Heart left ventricle (tissue), 16 donors: ENCODE results near the gene ADGB. TPM values are rescaled to one million over a fixed set of nuclear protein-coding genes. Genes with fewer than 3 reads are reported as not detected.

Experiments
- ATAC-seq, 4 donors: fragments of 200-7000 bp; cut with Tn5 transposase; one replicate each; pipeline ENCODE4 v1.9.1; 2020 to 2022; ENCODE audit warnings: moderate library complexity in 4 of 4, mild to moderate bottlenecking in 3 of 4, moderate number of reproducible peaks in 1 of 4
- DNase-seq, 5 donors: peaks; one replicate each; pipeline ENCODE4 v3.0.0-alpha.2; 2020
- H3K27ac ChIP-seq, 12 donors: fragments of 200-600 bp; sonication (generic) in 4 of 12; one replicate each; pipeline versions ENCODE4 v1.5.0 to v1.8.0; 2016 to 2022; ENCODE audit warnings: mild to moderate bottlenecking in 2 of 12
- H3K27me3 ChIP-seq, 9 donors: fragments of 200-600 bp; sonication (generic) in 2 of 9; one replicate each; pipeline versions ENCODE4 v1.5.1 to v1.8.0; 2016 to 2022; ENCODE audit warnings: mild to moderate bottlenecking in 3 of 9
- H3K36me3 ChIP-seq, 9 donors: fragments of 200-600 bp; sonication (generic) in 2 of 9; one replicate each; pipeline versions ENCODE4 v1.5.0 to v1.8.0; 2018 to 2022; ENCODE audit warnings: mild to moderate bottlenecking in 2 of 9
- H3K4me1 ChIP-seq, 12 donors: fragments of 200-600 bp; sonication (generic) in 4 of 12; one replicate each; pipeline versions ENCODE4 v1.5.0 to v1.8.0; 2016 to 2022; ENCODE audit warnings: mild to moderate bottlenecking in 3 of 12
- H3K4me3 ChIP-seq, 12 donors: fragments of 200-600 bp; sonication (generic) in 4 of 12; one replicate each; pipeline versions ENCODE4 v1.5.0 to v1.8.0; 2017 to 2022; ENCODE audit warnings: mild to moderate bottlenecking in 9 of 12, moderate library complexity in 4 of 12
- H3K9me3 ChIP-seq, 12 donors: fragments of 200-600 bp; sonication (generic) in 4 of 12; one replicate each; pipeline versions ENCODE4 v1.5.0 to v1.8.0; 2016 to 2022; ENCODE audit warnings: mild to moderate bottlenecking in 1 of 12
- CTCF ChIP-seq, 12 donors: fragments of 200-600 bp; sonication (generic) in 4 of 12; IDR thresholded peaks; one replicate each; pipeline versions ENCODE4 v1.5.0 to v1.8.0; 2018 to 2022; ENCODE audit warnings: antibody characterized with exemption in 12 of 12, mild to moderate bottlenecking in 5 of 12
- POLR2A ChIP-seq, 2 donors: fragments of 450-650 bp; IDR thresholded peaks; one replicate each; pipeline ENCODE4 v1.6.1; 2017; ENCODE audit warnings: antibody characterized with exemption in 2 of 2, mild to moderate bottlenecking in 2 of 2, moderate library complexity in 2 of 2
- WGBS, 4 donors: extraction: QIAGEN DNeasy Blood & Tissue Kit in 2 of 4; methylation state at CpG; one replicate each; pipeline versions ENCODE4 v1.1.5 to v1.1.7; 2013 to 2018; 5-methylcytosine and 5-hydroxymethylcytosine counted together
- intact Hi-C, 10 donors: fragments of 100-400 bp; cut with DNase I; formaldehyde crosslinking; loops; one replicate each; pipeline versions ENCODE4 v1.11.1 to v1.14.2; 2022
- polyA plus RNA-seq, 2 donors: library from polyadenylated mRNA; stranded (reverse); fragments of 200-250 nt; gene quantifications; one replicate each; pipeline ENCODE4 v1.2.3, GENCODE V29; 2013
- total RNA-seq, 9 donors: library from RNA; depleted of rRNA in 2 of 9; stranded (reverse); fragments of >200 nt in 2 of 9; fragmentation: NEBNext Ultra II Directional in 3 of 9; extraction: Animal tissue kit (Norgen Biotek cat#: 25700) in 3 of 9; gene quantifications; one replicate each; pipeline versions ENCODE4 v1.1.0 to v1.2.4, GENCODE V29; 2016 to 2023
- donor health status: ischemic (EF 13 %, LVEDD 7.1; RV severe dilation, severe dysfunction).
- donor health status: healthy with polysubstance abuse.
- donor health status: DM: no; HTN: yes; CAD: no.
- donor health status: DM: no; HTN: no; CAD: no.
- donor health status: ischemic (EF 25% LVEDD 6.9; RV normal size, moderate dysfunction).
- donor health status: ischemic (EF 25% LVEDD 5.7; RV mildly dilated, moderate dysfunction).
- donor health status: healthy.
- donor health status: DM: yes; HTN: yes; CAD: no.
- donor health status: ischemic (EF 35%, LVEDD 5.7; RV mildly dilated, moderate dysfunction).
- donor health status: nonischemic (EF 11% LVEDD 7.7; RV severe dilation, severe dysfunction).
- donor health status: DM: yes; HTN: yes; CAD: no.
- donor health status: PGD.
- donor health status: ischemic (EF 29% LVEDD 5.4; RV normal size, mild dysfunction).
- donor health status: nonischemic (EF 23%, LVEDD 6.1; RV moderate dilation, normal function).

ADGB gene
- total and polyA plus RNA-seq, 11 donors = not detected

DNA sequence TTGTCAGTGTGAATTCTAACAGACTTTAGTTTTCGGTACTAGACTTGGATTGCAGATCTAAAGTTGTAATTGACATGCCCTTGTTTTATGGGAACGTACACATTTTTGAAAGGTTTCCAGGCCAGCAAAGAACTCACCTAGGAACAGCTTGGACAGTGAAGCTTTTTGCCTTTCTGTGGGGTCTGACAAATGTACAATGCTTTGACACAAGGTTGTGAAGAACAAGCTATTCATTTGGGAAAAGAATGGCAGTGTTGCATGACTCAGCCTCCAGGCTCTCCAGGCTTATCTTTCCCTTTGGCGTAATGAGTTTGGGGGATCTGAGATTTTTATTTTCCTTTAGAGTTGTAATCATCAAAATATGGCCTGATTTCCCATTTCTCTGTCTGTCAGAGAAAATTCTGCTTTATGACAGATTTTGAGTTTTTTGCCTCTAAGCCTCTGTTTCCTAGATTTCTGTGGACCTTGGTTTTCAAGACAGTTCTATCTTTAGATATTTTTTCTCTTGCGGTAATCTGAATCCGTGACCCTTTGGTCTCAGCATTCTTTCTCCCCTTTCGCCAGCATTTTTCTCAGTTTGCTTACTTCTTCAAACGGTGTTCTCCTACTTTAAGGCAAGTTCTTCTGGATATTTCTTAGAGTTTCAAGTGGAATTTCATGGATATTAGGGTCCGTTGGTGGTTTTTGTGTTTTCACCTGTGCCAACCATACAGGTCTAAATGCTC, 221.0 kb downstream of the ADGB start:
- WGBS, 4 donors = 61 to 75% (median 63%) methylated on average over 8 of the region's 8 CpGs
- intact Hi-C loops = no loop called here
- ATAC-seq = no peak

DNA sequence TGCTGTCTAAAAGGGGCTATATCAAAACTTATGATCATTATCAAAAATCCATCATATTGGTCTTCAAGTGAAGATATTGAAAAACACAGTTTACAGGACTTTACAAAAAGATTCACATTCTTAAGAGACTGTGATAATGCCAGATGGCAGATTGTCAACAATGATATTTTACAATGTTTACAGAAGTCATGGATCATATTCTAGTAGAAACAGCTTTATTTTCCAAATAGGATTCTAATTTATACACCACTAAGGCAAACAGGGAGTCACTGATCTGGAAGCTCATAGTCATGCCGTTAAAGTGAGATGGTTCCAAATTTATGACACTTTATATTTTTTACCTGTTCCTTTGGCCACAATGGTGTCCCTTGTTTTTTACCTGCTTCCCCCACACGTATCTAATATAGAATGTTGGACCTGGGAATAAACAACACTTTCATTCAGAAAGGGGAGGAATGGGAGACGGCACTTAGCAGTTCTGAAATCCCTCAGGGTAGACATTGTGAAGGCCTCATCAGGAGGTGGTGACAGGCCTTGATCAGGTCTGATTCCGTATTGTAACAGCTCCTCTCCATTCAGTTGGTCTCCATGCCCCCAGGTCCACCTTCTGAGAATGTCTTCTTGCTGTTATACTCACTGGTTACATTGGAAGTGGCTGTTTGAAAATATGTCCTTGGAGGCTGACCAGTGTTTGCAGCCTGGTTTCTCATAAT, 228.6 kb downstream of the ADGB start:
- TF ChIP-seq POLR2A (IDR thresholded peaks at IDR 0.05) (no peak), CTCF (IDR thresholded peaks at IDR 0.05) (no peak)
- intact Hi-C loops = no loop called here
- no peak overlapping the region for H3K27ac ChIP-seq
- no peaks in the 10 kb centered on the region for H3K4me1 ChIP-seq
- no peaks in the 10 kb centered on the region for H3K9me3 ChIP-seq
- WGBS, 4 donors = 62 to 66% (median 65%) methylated on average over 4 of the region's 4 CpGs
- no peaks in the 10 kb centered on the region for H3K27me3 ChIP-seq
- H3K4me3 ChIP-seq = no peak overlapping the region
- DNase-seq (no peak), ATAC-seq (no peak)
- no peaks in the 10 kb centered on the region for H3K36me3 ChIP-seq

More for the DNA sequence above, 221.0 kb downstream of the ADGB start:
- DNase-seq = no peak
- no peaks in the 10 kb centered on the region for H3K36me3 ChIP-seq
- no peak for TF ChIP-seq POLR2A (IDR thresholded peaks at IDR 0.05)
- TF ChIP-seq CTCF (IDR thresholded peaks at IDR 0.05) = no peak
- no peak overlapping the region for H3K27ac ChIP-seq
- H3K4me3 ChIP-seq = no peak overlapping the region
- H3K4me1 ChIP-seq = no peaks in the 10 kb centered on the region
- no peaks in the 10 kb centered on the region for H3K9me3 ChIP-seq
- H3K27me3 ChIP-seq = no peaks in the 10 kb centered on the region

- ATAC-seq (no peak), DNase-seq (no peak)
- intact Hi-C loops = no loop called here
- H3K27me3 ChIP-seq = no peaks in the 10 kb centered on the region
- WGBS, 4 donors = 91 to 100% (median 100%) methylated on average over 1 of the region's 1 CpG
- no peaks in the 10 kb centered on the region for H3K4me1 ChIP-seq
- H3K4me3 ChIP-seq = no peak overlapping the region
- no peaks in the 10 kb centered on the region for H3K9me3 ChIP-seq
- no peaks in the 10 kb centered on the region for H3K36me3 ChIP-seq
- TF ChIP-seq POLR2A (IDR thresholded peaks at IDR 0.05) (no peak), CTCF (IDR thresholded peaks at IDR 0.05) (no peak)
- no peak overlapping the region for H3K27ac ChIP-seq
These were observed 231.2 kb downstream of the ADGB start for GRCh38 chr6:146829792-146830565.

- no peak for TF ChIP-seq CTCF (IDR thresholded peaks at IDR 0.05)
- no peak for TF ChIP-seq POLR2A (IDR thresholded peaks at IDR 0.05)
- DNase-seq (no peak), ATAC-seq (no peak)
- Histone ChIP-seq H3K27ac (no peak overlapping the region), H3K9me3 (no peaks in the 10 kb centered on the region), H3K27me3 (no peaks in the 10 kb centered on the region), H3K4me3 (no peak overlapping the region), H3K4me1 (no peaks in the 10 kb centered on the region), H3K36me3 (no peaks in the 10 kb centered on the region)
- 70 to 74% (median 71%) methylated on average over 3 of the region's 3 CpGs for WGBS, 4 donors
- intact Hi-C loops = no loop called here
These were observed 234.4 kb downstream of the ADGB start for GRCh38 chr6:146833157-146833556.
